ENCODE measurements around the gene LDLRAD3.

- TF ChIP-seq POLR2A (IDR thresholded peaks at IDR 0.05; ENCODE audit: low read length) (no peak), GATA1 (IDR thresholded peaks at IDR 0.05; ENCODE audit: low read depth, low read length) (no peak)
These were observed 328.0 kb downstream of the LDLRAD3 start for GRCh38 chr11:36271794-36272407.

All from erythroblast (primary cell).